Measurements from ENCODE around the gene TMEM132C.

GRCh38 chr12:128338386-128339125, 71.6 kb downstream of the TMEM132C start:
- TF ChIP-seq USF2 (IDR thresholded peaks at IDR 0.05; ENCODE audit: low read depth, low read length) (no peak), CTCF (conservative IDR thresholded peaks at IDR 0.05; ENCODE audit: low read depth, low read length) (no peak), RAD21 (IDR thresholded peaks at IDR 0.05; ENCODE audit: low read length) (no peak)

Measured in IMR-90 (cell line).